HG03139 (cell line): ENCODE data around the gene SLC10A7.

ENCODE experiments used
- ATAC-seq: cut with Tn5 transposase; IDR thresholded peaks from one replicate; pipeline ENCODE4 v1.9.1; 2021; ENCODE audit not compliant: unreplicated experiment

SLC10A7 gene

DNA sequence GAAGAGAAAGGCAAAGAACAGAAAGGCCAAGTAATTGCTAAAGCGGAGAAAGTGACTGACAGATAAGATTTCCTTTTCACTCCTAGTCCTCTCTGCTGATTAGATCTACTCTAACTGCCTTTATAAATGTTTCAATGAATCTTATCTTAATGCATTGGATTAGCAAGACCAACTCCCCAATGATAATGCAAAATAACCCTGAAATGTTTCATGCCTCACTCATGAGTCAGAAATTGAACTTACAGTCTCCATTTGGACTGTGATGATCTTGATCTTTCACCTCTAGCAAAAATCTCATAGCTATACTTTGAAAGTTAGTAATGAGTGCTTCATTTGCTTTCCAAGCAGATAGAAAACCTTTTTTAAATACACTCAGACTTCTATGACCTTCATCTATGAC lies 26.5 kb downstream of the SLC10A7 start:
- no peak for ATAC-seq

- no peak for ATAC-seq
Observed at GRCh38 chr4:146494143-146494542, 27.6 kb downstream of the SLC10A7 start.

DNA sequence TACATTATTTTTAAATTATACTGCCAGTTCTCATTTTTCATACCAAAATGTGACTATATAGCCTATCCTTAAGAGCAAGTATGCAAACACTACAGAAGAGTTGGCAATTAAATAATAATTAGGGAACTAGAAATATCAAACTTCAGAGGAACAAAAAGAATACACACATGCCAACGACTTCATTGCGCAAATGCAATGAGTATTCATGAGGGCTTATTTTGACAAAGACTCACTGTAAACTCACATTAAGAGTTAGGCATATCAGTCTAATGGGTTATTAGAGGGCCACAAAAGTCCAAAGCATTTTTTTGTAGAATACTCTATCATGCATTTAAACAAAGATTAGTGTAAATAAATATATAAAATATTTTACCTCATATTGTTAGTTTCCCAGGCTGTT lies 31.6 kb downstream of the SLC10A7 start:
- no peak for ATAC-seq

DNA sequence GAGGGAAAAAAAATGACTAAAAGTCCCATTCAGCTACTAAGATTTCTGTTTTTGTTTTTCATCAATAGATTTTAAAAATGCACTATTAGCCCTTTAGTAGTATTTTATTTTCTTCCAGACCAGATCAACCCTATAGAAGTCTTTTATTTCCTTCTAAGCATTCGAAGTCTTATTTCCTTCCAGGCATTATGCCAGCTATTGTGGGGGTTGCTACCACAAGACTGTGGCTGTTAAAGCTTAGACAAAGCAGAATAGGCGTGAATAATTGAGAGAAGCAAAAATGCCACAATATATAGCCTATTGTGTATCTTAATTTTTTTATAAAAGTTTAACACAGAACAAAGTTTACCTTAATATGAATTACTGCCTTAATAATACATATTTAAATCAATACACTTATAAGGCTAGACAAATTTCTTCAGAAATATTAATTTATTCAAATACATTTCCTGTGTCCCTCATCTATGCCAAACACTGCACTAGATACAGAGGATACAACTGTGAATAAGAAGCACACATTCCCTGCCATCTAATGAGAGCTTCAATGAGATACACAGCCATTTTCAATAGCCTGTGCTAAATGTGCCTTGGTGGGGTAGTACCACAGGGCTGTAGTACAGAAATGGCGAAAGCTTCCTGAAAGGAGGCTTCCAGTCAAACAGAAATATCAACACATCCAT lies 33.1 kb downstream of the SLC10A7 start:
- no peak for ATAC-seq

DNA sequence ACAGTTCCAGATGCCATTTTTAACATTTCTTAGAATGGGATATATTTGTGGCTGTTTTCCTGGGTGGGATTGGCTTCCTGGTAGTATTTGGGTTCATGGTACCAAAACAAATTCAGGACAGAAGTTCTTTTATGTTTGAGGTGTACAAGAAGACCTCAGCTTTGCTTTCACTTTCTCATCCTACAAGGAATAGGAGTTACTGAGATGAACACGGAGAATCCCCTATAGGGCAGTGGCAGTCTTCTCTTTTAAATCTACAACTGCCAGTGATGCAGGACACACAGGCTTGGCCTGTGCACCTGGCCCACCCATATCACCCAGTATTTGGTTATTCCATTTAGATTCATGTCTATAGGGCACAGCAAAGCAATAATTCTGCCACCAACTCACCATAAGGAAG lies 35.2 kb downstream of the SLC10A7 start:
- ATAC-seq, result peak; percentile 68

DNA sequence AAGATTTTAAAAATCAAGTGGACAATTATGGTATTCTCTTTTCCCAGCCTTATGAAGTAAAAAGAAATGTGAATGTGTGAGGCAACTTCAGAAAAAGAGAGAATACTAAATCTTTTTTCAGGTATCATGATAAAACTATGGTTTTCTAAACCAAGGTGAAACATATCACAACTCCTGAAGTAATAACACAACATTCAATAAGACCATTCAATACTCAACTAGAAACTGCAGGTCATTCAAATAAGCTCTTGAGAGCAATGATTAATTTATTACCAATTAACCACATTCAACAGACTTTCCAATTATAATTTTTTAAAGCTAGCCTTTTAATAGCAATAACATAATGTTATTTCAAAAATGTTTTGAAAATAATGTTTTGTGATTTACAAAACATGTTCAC lies 35.8 kb downstream of the SLC10A7 start:
- no peak for ATAC-seq

DNA sequence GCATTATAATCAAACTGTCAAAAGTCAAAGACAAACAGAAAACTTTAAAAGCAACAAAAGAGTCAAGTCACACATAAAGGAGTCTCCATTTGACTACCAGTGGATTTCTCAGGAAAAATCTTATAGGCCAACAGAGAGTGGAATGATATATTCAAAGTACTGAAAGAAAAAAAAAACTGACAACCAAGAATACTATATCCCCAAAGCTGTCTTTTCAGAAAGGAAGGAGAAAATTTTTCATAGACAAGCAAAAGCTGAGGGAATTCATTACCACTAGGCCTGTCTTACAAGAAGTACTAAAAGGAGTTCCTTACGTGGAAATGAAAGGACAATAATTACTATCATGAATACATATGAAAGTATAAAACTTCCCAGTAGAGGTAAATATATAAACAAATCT lies 39.0 kb downstream of the SLC10A7 start:
- ATAC-seq, result no peak

GRCh38 chr4:146481246-146481645 lies 40.5 kb downstream of the SLC10A7 start:
- no peak for ATAC-seq

DNA sequence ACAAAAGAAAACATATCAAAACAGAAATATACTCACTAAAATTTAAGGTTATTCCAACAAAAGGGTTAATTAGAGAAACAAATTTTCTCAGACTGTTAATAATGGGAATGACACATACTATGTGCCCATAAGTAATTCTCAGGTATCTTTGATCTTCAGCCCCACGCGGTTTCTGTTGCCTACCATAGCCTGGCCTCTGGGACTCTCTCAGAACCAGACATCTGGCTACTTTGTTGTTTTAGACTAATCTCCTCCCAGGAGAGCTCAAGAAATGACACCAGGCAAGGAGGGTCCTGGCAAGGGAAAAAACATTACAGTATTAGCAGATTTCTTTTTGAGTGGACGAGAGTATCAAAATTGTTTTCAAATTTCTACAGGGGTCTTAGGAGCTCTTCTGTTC lies 43.7 kb downstream of the SLC10A7 start:
- ATAC-seq, result no peak

DNA sequence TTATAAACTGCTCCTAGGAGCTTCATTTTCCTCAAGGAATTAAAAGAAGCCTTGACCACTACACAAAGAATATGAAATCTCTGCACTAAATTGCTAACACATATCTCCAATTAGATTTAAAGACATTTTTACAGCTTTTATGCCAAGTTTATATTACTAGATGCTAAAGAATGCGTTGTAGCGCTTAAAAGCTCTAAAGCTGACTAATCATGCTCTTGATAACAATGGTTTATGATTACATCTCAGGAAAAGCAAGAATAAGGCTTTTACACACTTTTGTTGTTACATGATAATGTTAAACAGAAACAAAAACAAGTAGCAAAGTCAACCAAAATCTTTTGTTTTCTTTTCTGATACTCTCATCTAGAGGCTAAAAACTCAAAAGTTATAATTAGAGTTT lies 44.7 kb downstream of the SLC10A7 start:
- ATAC-seq, result no peak

DNA sequence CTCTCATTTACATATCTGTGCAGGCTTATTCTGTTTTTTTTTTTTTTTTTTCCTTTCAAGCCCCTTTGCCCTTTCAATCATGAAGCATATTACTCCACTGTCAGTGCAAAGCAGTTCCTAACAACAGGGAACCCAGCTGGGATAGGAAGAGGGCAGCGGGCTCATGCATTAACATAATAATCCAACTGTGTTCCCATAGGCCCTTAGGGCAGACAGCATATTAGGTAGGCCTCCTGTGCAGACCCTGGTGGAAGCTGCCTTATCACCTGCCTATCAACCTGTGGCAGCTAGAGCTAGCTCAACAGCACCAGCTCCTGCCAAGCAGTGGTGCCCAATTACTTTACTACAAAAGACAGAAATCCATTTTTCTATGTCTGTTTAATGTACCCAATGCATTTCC lies 49.3 kb downstream of the SLC10A7 start:
- no peak for ATAC-seq

GRCh38 chr4:146470604-146471003 lies 51.1 kb downstream of the SLC10A7 start:
- ATAC-seq, result no peak

- no peak for ATAC-seq
Observed at GRCh38 chr4:146469022-146469421, 52.7 kb downstream of the SLC10A7 start.

GRCh38 chr4:146465628-146466027 lies 56.1 kb downstream of the SLC10A7 start:
- no peak for ATAC-seq

GRCh38 chr4:146462251-146462650 lies 59.5 kb downstream of the SLC10A7 start:
- ATAC-seq, result no peak

- ATAC-seq, result no peak
Observed at GRCh38 chr4:146458594-146458993, 63.1 kb downstream of the SLC10A7 start.

GRCh38 chr4:146456681-146457080 lies 65.1 kb downstream of the SLC10A7 start:
- ATAC-seq, result no peak

DNA sequence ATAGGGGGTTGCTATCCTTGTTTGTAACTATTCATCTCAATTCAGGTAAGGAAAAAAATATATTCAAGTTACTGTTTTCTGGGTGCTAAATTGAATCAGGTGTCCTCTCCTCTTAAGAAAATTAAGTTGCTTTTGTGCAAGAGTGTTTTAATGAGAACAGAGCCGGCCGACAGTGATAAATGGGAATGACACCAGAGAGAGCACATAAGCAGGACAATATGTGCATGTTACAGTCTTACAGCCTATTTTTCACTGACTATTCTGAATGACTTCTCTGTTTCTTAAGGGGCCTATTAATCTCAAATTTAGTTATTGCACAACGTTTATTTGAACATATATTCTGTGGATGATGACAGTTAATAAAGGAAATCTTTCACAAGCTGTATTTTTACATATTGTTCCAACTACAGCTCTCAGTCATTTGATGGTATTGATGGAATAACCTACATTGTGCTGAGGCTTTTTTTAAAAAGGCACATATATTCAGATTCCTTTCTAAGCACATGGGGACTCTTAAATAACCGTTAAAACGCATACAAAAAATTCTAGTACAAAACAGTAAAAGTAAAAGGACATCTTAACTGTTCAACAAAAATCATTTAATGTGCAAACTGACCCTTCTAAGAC lies 68.4 kb downstream of the SLC10A7 start:
- no peak for ATAC-seq

DNA sequence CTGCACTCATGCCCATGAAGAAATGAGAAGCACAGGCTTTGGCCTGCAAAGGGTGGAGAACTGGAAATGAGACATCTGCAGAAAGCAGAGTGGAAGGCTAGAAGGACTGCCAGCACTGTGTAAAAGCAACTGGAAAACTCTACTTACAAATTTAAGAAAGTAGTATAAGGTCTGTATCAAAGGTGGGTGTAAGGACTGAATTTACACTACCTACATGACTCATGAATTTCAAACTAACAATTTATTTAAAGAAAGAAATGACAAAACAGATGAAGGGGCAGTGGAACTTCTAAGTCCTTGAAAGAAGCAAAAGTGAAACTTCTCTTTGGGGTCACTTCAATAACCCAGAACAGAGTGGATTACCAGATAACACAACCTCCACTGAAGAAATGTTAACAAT lies 71.2 kb downstream of the SLC10A7 start:
- ATAC-seq, result peak; percentile 69

DNA sequence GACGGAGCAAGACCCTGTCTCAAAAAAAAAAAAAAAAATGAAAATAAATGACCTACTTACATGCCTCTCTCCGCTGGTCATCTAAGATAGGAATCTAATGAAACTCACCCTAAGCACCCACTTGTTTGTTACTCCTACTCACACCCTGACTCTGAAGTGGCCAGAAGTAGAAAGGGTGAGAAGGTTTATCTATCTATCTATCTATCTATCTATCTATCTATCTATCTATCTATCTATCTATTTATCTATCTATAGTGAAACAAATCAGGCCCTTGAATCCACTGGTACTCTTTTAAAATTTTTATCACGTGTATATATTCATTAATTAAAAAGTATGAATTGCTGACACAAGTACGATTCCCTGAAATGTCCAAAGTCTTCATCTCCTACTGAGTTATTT lies 75.2 kb downstream of the SLC10A7 start:
- no peak for ATAC-seq

GRCh38 chr4:146445198-146446150 lies 76.3 kb downstream of the SLC10A7 start:
- no peak for ATAC-seq

DNA sequence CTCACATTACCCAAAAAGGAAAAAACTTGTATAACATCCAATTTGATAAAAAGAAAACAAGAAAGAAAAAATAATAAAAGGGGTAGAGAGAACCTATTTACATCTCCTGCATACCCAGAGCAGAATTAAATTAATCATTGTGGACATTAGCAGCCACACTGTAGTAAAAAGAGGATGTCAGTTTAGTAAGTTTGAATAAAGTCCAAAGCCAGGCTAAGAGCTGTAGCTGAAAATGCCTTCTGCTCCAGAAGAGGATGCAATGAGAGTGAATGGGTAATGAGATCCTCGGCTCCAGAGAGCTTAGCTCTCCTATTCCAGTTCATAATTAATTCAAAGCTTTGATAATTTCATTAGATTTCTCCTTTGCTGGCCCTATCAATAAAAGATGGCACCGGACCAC lies 78.2 kb downstream of the SLC10A7 start:
- no peak for ATAC-seq
